UCSD-AML1 (cell line): ENCODE measurements around the gene BCL2L1.

Experiments used
- DNase-seq: peaks from one replicate; lab custom pipeline; 2025; ENCODE audit not compliant: unreplicated experiment; lab: John Stamatoyannopoulos, UW

BCL2L1 gene

GRCh38 chr20:31710423-31711108, 12.1 kb downstream of the BCL2L1 start:
- DNase-seq = no peak

- no peak for DNase-seq
Measured at GRCh38 chr20:31709939-31710338, 12.7 kb downstream of the BCL2L1 start.

- DNase-seq = no peak
Measured at GRCh38 chr20:31708736-31709534, 13.7 kb downstream of the BCL2L1 start.

- DNase-seq = no peak
Measured at GRCh38 chr20:31707994-31708735, 14.5 kb downstream of the BCL2L1 start.

- no peak for DNase-seq
Measured at GRCh38 chr20:31707258-31707615, 15.4 kb downstream of the BCL2L1 start.

- peak; percentile 36 for DNase-seq
Measured at GRCh38 chr20:31706607-31707257, 15.9 kb downstream of the BCL2L1 start.

- no peak for DNase-seq
Measured at GRCh38 chr20:31705598-31706597, 16.8 kb downstream of the BCL2L1 start.

GRCh38 chr20:31705191-31705590, 17.5 kb downstream of the BCL2L1 start:
- no peak for DNase-seq

- no peak for DNase-seq
Measured at GRCh38 chr20:31704225-31705119, 18.2 kb downstream of the BCL2L1 start.

GRCh38 chr20:31701591-31701990, 21.1 kb downstream of the BCL2L1 start:
- DNase-seq = no peak

- no peak for DNase-seq
Measured at GRCh38 chr20:31700747-31701146, 21.9 kb downstream of the BCL2L1 start.

- DNase-seq = no peak
Measured at GRCh38 chr20:31699801-31700728, 22.6 kb downstream of the BCL2L1 start.

- peak; percentile 44 for DNase-seq
Measured at GRCh38 chr20:31698803-31699718, 23.6 kb downstream of the BCL2L1 start.

GRCh38 chr20:31698243-31698802, 24.3 kb downstream of the BCL2L1 start:
- no peak for DNase-seq

- no peak for DNase-seq
Measured at GRCh38 chr20:31695849-31696804, 26.5 kb downstream of the BCL2L1 start.
